GM18505 (cell line): ENCODE results near the gene PPP1R12B.
"Not testable (repeated sequence)": the region's sequence is repeated elsewhere in the genome, so short reads cannot be mapped to it uniquely, and the experiment has no call there.

Experiments
- ATAC-seq: cut with Tn5 transposase; IDR thresholded peaks from one replicate; pipeline ENCODE4 v1.9.1; 2021; ENCODE audit not compliant: unreplicated experiment
- POLR2A ChIP-seq: IDR thresholded peaks from 4 replicates; pipeline ENCODE4 v1.6.1; 2011; ENCODE audit warnings: borderline replicate concordance; ENCODE audit not compliant: insufficient read depth, insufficient read length; ENCODE audit errors: extremely low read depth

The PPP1R12B gene

DNA sequence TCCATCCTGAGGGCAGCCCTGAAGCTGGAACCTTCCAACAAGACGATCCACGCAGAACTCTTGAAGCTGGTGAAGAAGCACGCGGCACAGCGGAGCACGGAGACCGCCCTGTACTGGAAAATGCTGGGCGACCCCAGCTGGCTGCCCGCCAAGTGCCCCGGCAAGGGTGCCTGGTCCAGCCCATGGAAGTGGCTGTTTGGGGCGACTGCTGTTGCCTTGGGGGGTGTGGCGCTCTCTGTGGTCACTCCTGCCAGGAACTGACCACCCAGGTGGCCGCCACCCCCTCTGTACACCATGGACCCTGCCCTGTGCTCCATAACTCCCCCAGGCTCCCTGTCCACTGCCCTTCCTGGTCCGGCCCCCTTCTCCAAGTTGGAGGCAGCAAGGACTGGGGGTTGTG, 90.8 kb downstream of the PPP1R12B start:
- no peak for ATAC-seq
- no peak for TF ChIP-seq POLR2A

DNA sequence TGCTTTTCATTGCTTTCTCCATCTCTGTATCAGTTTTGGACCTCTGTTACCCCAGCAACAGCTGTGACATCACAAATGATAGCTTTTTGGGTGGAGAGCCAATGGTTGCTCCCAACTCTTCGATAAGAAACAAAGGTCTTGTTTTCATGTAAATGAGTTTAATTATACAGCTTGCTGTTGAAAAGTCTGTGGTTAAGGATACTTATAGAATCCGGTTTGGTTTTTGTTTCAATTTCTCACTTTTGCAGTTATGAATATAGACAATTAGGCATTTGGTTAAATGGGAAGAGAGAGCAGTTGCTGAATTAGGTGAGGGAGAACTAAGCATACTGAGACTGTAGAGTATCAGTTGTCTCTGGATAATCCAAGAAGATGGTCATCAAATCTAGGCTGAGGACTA, 99.6 kb downstream of the PPP1R12B start:
- ATAC-seq, result not testable (repeated sequence)

DNA sequence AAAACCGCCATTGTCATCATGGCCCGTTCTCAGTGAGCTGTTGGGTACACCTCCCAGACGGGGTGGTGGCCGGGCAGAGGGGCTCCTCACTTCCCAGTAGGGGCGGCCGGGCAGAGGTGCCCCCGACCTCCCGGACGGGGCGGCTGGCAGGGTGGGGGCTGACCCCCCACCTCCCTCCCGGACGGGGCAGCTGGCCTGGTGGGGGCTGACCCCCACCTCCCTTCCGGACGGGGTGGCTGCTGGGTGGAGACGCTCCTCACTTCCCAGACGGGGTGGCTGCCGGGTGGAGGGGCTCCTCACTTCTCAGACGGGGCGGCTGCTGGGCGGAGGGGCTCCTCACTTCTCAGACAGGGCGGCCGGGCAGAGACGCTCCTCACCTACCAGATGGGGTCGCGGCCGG, 103.1 kb downstream of the PPP1R12B start:
- ATAC-seq, result not testable (repeated sequence)

DNA sequence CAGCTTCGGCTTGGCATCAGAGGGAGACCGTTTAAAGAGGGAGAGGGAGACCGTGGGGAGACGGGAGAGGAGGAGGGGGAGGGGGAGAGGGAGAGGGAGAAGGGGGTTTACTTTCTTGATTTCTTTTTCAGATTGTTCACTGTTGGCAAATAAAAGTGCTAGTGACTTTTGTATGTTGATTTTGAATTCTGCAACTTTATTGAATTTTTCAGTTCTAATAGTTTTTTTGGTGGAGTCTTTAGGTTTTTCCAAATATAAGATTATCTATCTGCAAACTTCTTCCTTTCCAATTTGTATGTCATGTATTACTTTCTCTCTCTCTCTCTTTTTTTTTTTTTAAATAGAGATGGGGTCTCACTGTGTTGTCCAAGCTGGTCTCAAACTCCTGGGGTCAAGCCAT, 104.0 kb downstream of the PPP1R12B start:
- no peak for ATAC-seq
- no peak for TF ChIP-seq POLR2A

DNA sequence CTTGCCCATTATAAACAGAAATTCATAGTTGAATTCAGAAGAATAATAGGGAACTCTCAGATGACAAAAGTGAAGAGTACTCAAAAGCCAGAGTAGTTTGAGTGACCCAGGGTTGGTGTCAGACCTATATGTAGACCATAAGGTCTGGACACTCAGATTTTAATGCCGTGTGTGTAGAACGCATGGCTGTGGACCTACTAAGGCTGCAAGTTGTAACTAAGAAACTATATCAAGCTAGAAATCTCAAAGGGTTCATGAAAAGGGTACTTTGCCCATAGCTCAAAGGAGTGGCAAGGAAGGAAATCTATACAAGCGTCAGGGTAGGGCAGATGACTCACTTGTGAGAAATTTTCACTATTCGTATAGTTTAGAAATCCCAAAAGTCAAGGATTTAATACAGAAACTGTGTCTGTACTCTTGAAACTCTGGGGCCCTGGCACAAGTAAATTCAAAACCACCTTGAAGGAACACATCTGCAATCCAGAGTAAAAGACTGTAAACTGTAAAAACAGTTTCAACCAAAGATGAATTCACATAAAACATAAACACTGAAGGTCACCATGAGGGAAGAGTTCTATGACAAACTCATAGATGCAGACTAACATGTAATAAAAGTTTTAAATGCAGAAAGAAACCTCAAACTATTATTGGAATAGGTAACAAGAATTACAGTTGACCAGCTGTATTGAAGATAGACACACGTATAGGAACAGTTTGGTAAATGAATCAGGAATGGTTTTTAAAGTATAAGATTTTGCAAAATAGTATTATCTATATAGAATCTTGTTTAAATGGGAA, 108.1 kb downstream of the PPP1R12B start:
- not testable (repeated sequence) for ATAC-seq

DNA sequence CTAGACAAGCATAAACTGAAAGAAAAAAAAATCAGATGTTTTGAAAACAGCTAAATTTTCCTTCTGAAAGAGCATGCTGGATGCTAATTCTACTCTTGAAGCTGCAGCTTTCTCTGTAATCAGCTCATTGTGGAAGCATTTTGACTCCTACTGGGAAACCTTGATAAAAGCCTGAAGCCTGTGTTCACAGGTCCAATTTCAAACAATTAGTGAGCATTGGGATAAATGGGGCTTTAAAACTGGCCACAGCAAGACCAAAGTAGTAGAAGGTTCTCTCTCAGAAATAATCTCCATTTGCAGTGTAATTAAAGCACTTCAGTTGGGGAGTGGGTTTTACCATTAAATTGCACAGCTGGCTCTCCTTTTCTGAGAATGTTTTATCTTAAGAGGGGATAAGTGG, 110.2 kb downstream of the PPP1R12B start:
- ATAC-seq, result not testable (repeated sequence)

DNA sequence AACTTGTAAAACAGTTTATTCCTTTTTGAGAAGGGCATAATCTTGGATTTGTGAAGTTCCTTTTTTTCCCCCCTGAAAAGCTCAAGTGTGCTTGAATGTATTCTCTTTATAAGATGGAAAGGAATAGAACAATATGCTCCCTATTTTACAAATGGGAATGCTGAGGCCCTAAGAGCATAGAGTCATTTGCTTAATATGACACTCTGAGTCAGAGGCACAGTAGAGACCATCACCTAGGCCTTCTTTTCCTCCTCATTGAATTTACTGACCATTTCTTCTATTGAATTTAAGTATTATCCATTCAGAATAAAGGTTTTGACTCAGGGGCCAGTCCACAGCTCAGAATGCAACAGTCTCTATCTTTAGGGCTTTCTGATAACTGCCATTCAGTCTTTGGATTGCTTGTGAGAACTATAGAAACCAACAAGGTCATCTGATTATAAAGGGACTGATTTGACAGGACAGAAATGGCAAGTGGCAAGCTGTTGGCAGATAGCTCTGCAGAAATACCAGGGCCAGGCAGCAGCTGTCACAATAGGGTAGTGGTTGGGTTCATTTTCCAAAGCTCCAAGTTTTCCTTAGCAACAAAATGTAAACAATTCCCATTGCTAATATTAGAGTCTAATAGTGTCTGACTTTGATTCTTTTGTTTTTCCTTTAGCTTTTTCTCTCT, 111.1 kb downstream of the PPP1R12B start:
- ATAC-seq, result not testable (repeated sequence)

DNA sequence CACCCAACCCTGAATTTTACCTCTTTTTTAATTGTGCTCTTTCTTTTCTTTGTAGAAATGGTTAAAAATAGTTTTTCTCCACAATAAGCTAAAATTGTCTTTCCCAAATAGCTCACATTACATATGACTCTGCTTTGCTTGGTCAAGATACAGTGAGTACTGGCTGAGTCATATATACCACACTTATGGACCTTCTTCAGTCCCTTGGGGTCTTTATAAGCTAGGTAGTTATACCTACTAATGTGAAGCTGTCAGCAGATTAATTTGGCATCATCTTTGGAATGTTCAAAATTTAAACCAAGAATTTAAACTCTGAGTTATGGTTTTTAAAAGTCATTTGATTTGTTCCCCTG, 111.6 kb downstream of the PPP1R12B start:
- not testable (repeated sequence) for ATAC-seq

DNA sequence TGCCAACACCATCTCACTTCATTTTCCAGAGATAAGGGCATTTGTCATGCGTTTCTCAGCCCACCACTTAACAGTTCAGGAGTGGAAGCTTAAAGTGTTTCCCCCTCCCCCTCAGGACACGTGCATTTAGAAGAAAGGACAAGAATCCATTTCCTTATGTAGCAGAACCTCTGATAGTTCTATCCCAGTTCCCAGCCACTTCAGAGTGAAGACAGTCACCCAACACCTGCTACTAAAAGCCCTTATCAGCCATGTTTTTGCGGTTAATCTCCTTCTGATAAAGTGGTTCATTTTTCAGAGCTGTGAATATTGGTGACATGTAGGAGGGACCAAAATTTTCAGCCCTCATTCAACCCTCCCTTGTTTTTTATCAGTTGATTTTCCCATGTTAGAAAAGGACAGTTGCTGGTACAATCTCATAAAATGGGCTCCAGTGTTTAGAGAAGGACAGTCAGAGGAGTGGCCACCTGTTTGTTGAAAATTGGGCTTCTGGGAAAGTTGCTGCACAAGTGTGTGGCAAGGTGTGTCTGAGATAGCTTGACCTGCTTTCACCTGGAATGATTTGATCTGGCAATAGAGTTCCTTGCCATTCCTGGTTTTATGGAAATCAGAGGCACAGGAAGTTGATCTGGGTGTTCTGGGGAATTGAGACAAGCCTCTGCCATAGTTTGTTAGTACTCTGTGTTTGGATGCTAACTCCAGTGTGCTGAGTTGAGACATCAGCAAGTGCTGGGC, 114.0 kb downstream of the PPP1R12B start:
- TF ChIP-seq POLR2A, result no peak
- no peak for ATAC-seq

DNA sequence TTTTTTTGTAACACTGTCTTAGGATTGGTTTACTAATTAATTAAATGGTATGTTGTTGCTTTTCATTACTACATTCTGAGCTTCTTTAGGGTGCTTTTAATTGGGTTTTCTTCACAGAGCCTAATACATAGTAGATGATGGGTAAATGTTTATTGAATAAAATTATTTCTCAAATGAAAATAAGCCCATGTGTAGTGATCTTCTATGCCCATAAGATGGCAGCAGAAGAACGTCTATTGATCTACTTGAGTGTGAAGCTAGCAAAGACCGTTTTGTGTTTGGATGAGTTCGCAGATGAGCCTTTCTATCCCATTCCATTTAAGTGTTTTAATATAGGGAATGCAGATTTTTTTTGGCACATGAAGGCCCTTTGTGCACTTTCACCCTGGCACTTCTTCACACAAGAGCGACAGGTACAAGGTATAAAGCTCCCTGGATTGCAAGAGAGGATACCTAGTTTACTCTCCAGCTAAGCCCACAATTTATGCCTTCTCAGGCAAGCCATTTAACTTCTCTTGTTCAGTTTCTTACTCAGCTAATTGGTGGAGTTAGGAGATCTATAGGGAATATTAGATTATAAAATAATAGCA, 115.7 kb downstream of the PPP1R12B start:
- ATAC-seq, result not testable (repeated sequence)

DNA sequence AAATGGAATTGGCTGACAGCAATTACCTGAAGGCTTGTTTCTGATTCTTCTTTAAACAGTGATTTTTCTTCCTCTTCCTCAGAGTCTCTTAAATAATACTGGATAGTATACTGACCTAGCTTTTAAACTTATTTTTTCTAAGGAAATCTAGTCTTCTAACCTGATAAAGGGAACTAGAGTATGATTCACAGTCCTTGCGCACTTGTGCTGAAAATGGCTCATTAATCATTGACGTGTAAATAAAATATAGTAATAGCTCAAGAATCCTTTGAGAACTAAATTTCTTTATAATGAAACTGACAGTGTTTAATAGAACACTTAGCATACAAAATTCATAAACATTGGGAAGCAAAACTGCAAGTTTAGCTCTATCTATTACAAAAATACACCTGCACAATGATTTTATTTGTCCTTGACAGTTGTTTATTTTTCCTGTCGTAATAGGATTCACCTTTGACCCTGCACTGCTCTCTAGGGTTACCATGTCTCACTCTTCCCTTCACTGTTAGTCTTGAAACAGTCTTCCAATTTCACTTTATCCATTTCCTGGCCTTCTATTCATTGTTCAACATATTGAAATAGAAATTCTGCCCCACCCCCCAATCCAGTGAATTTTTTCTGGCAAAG, 117.3 kb downstream of the PPP1R12B start:
- not testable (repeated sequence) for ATAC-seq

DNA sequence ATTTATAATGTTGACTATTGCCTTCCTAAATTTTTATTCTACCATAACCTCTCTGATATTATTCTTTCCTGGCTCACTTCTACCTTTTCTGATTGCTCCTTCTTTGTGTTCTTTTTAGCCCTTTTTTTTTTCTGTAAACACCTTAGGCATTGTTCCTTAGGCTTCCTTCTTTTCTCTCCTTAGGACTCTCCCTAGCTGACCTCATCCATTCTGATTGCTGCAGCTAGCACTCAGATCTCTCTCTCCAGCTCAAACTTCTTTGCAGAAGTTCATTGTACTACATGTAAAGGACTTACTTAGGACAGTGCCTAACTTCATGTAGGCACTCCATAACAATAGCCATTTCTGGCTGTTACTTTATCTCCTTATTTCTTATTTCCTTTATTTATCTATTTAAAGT, 117.8 kb downstream of the PPP1R12B start:
- not testable (repeated sequence) for ATAC-seq

DNA sequence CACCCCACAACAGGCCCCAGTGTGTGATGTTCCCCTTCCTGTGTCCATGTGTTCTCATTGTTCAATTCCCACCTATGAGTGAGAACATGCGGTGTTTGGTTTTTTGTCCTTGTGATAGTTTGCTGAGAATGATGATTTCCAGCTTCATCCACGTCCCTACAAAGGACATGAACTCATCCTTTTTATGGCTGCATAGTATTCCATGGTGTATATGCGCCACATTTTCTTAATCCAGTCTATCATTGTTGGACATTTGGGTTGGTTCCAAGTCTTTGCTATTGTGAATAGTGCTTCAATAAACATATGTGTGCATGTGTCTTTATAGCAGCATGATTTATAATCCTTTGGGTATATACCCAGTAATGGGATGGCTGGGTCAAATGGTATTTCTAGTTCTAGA, 118.9 kb downstream of the PPP1R12B start:
- not testable (repeated sequence) for ATAC-seq

DNA sequence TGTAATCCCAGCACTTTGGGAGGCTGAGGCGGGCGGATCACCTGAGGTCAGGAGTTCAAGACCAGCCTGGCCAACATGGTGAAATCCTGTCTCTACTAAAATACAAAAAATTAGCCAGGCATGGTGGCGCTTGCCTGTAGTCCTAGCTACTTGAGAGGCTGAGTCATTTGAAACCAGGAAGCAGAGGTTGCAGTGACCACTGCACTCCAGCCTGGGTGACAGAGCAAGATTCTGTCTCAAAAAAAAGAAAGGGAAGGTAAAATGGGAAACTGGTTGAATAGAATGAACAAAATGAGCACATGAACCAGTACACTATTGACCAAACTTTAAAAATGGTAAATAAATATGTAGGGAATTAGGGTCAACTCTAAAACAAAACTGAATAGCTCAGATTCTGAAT, 120.2 kb downstream of the PPP1R12B start:
- ATAC-seq, result not testable (repeated sequence)

DNA sequence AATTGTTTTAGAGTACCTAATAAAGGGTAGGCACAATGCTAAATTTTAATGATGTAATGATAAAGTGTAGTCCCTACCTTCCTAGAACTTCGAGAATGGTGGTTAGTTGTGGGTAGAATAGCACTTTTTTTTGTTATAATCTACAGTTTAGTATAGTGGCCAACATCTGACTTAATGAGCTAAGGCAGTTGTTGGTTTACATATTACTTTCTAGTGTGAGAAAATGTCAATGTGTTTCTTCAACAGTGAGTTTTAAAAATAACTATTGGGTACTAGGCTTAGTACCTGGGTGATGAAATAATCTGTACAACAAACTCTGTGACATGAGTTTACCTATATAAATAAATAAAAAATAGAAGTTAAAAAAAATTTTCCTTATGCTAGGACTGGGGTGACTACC, 120.6 kb downstream of the PPP1R12B start:
- ATAC-seq, result not testable (repeated sequence)
